ENCODE results near the gene ATG4D.

GRCh38 chr19:10516671-10517286 is 26.9 kb upstream of the ATG4D start:
- TF ChIP-seq EP300 (IDR thresholded peaks at IDR 0.05) (no peak), POLR2A (IDR thresholded peaks at IDR 0.05) (no peak), POLR2AphosphoS5 (IDR thresholded peaks at IDR 0.05) (no peak)
- TF ChIP-seq, protein P1, sequence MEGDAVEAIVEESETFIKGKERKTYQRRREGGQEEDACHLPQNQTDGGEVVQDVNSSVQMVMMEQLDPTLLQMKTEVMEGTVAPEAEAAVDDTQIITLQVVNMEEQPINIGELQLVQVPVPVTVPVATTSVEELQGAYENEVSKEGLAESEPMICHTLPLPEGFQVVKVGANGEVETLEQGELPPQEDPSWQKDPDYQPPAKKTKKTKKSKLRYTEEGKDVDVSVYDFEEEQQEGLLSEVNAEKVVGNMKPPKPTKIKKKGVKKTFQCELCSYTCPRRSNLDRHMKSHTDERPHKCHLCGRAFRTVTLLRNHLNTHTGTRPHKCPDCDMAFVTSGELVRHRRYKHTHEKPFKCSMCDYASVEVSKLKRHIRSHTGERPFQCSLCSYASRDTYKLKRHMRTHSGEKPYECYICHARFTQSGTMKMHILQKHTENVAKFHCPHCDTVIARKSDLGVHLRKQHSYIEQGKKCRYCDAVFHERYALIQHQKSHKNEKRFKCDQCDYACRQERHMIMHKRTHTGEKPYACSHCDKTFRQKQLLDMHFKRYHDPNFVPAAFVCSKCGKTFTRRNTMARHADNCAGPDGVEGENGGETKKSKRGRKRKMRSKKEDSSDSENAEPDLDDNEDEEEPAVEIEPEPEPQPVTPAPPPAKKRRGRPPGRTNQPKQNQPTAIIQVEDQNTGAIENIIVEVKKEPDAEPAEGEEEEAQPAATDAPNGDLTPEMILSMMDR (IDR thresholded peaks at IDR 0.05): no peak

All from gastroesophageal sphincter (tissue), 3 donors.